Activated CD4-positive, alpha-beta T cell treated with anti-CD3 and anti-CD28 coated beads, Interleukin-2, Interleukin-6, amounts not matched to agents 100 ng/mL and 50 ng/mL, durations not matched to agents 16 hours and 8 hours (primary cell): Measurements from ENCODE around the gene ABCA3.
A peak's percentile ranks its signal among the peaks of the same experiment; 100 is the strongest.
"Not testable (repeated sequence)": the region's sequence is repeated elsewhere in the genome, so short reads cannot be mapped to it uniquely, and the experiment has no call there.

ENCODE experiments used
- DNase-seq: peaks from one replicate; pipeline ENCODE4 v3.0.0-alpha.2; 2020

ABCA3 gene

DNA sequence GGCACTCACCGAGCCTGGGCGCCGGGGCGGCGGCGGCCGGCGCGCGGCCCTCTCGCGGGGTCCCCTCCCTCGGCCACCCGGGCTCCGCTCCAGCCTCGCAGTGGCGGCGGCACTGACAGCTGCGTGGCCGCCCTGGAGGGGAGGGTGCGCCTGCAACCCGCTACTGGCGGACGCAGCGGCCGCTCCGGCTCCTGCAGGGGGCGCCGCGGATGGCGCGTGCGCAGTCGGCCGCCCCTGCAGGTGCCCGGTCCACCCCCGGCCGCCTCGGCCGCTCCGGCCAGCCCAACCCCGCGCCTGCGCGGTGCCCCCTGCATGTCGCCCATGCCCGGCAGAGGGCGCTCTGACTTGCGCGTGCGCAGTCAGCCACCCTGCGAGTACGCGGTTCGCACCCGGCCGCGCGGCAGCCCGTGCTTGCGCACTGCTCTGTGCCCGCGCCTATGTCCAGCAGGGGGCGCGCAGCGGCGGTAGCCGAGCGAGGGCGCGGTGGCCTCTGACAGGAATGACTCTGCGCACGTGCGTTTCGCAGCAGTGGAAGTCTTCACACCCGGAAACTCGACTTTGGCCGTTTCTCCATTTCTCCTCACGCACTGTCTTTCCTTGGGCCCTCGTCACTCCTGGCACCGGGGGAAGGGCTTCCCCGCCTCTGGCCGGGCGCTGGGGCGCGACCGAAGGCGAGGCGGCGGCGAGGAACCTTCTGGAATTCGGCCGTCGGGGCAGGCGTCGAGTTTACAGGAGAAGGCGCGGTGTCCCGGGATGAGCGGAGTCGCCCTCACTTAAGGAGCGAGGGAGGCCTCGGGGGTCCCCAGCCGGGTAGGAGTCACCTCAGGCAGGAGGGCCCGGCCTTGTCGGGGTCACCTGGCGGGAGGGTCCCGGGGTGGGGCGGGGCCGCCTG is at the start of gene ABCA3:
ABCA3 (minus strand) TSS at position 165 of the 892 bp plus-strand sequence. CDS start 14,262 bp downstream, outside the sequence.
- DNase-seq = peak; percentile 99

- DNase-seq = no peak
Observed at GRCh38 chr16:2388875-2389433, 48.4 kb upstream of the ABCA3 start.

- DNase-seq = no peak
Observed at GRCh38 chr16:2388139-2388874, 47.8 kb upstream of the ABCA3 start.

GRCh38 chr16:2386990-2387389 is 46.5 kb upstream of the ABCA3 start:
- DNase-seq = no peak

- not testable (repeated sequence) for DNase-seq
Observed at GRCh38 chr16:2385982-2386381, 45.5 kb upstream of the ABCA3 start.

DNA sequence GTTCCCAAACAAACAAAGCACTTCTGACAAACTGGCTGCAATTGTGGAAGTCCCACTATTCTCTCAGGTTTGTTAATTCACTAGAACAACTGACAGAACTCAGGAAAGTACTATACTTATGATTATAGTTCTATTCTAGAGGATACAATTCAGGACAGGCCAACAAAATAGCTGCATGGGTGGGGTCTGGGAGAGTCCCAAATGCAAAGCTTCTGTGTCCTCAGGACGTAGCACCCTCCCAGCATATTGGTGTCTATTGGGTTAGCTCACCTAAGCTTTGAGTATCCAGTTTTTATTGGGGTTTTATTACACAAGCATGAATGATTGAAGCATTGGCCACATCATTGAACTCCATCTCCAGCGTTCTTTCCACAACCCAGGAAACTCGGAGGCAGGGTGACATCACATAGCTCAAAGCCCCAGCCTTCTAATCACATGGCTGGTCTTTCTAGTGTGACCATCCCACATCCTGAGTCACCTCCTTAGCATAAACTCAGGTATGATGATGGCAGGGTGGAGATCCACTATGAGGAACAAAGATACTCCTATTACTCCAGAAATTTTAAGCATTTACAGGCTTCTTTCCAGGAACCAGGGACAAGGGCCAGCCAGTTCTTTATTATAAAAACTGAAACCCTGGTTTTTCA is 44.8 kb upstream of the ABCA3 start:
- no peak for DNase-seq

- DNase-seq = no peak
Observed at GRCh38 chr16:2384426-2384825, 43.9 kb upstream of the ABCA3 start.

- DNase-seq = no peak
Observed at GRCh38 chr16:2383501-2383900, 43.0 kb upstream of the ABCA3 start.

DNA sequence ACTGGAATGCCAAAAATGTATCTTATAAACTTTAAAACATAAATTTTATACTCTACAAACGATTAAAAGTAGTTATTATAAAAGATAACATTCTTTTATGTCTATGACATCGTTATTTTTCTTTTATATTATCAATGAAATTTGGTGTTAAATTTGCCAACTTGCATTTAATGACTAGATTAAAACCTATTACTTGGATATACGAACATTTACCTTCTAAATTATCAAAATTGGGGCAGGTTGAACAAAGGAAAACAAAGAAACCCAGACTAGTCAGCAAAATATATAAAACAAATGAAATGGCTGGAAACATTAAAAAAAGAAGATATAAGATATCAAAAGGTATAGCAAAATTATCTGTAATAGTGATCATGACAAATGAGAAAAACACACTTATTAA is 34.1 kb upstream of the ABCA3 start:
- no peak for DNase-seq

- no peak for DNase-seq
Observed at GRCh38 chr16:2373176-2373575, 32.6 kb upstream of the ABCA3 start.

DNA sequence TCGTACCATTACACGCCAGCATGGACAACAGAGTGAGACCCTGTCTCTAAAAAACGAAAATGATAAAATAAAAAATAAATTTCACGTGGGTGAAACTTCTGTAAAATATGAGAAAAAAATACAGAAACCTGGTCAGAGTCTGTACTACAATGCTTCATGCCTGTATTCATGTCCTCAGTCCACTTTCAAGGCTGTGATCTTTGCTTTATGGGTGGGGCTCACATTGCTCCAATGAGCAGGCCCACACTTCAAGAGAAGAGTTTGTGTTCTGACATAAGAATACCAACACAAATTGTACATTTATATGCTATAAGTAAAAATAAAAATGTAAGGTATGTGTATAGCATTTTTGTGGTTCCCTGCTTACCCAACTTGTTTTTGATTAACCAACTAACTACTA is 32.2 kb upstream of the ABCA3 start:
- no peak for DNase-seq

DNA sequence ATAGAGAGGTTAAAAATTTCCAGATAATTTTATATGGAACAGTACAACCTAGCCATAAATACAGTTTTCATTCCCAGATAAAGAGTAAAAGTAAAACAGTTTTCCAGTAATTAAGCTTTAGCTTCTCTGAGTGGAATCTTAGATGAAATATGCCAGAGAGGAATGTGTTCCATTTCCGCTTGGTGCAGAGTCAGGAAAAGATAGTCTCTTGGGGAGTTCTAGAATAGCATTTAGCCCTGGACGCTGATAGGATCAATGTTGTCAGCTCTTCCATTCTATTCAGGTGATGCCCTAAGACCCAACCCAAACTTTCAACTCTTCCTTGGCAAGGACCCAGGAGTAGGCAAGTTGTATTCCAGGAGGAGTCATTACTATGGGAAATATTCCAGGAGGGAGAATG is 30.9 kb upstream of the ABCA3 start:
- DNase-seq = no peak

DNA sequence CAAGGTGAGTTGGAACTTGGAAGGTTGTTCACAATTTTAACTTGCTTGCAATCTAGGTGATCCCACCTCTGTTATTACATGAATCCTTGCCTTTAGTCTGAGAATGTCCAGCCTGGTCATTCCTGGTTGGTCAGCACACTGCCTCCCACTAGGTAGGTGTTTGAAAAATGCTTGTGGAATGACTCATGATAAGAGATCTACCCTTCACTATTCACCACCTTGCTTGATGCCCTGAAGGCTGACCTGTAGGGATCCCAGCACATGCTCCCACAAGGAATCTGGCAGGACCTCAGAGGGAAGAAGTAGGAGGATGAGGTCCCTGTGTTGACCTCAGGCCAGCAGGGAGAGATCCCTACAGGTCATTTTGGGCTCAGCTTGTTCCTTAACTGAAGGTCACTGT is 30.2 kb upstream of the ABCA3 start:
- no peak for DNase-seq

GRCh38 chr16:2366660-2367309 is 26.3 kb upstream of the ABCA3 start:
- no peak for DNase-seq

DNA sequence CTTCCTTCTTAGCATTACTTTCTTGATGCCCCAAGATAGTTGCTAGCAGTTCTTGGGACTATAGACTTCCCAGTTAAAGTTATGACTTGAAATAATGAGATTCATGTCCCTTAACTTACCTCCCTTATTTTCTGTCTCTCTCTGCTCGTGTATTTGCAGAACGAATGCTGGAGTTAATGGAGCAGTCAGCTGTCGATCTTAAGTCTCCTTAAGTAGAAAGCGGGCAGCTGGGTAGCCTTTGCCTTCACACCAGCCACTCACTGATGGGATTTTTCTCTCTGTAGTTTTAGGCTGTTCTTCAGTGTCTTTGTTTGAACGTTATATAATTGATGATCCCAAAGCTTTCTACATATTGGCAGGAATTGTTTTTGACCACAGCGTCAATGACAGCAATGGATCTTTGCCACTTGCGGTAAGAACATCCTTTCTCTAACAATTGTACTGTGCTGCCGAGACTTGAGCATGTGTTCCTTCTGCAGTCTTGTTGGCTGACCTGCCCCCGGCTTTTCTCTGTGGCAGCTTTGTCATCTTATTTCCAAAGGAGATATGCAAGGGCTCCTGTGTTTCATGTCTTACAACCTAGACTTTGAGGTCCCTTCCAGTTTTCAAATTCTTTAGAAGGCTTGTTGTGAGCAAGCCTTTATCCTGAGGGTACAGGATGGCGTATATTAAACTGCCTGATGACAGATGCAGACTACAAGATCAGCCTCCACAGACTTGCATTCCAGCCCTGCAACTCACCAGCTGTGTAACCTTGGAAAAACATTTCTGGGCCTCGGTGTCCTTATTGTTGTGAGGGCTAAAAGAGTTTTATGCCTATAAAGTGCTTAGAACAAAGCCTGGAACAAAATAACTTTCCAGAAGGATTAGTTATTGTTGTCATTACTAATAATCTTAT is 25.1 kb upstream of the ABCA3 start:
- DNase-seq = no peak

DNA sequence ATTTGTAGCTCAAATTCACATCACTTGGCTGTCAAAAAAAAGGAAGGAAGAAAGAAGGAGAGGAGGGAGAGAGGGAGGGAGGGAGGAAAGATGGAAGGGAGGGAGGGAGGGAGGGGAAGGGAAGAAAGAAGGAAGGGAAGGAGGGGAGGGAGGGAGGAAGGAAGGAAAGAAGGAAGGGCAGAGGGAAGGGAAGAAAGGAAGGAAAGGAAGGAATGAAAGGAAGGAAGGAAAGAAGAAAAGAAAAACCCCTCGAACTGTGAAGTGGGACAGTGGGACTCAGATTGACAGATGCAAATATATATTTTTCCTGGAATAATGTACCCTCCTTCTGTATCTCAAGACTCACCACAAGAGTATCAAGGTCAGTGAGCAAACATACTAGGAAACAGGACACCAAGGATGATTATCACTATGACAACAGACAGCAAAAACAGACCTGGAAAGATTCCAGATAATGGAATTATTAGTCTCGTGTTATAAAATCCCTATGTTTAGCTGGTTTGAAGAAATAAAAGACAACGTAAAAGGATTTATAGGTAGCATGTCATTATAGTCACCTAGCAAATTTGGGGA is 24.2 kb upstream of the ABCA3 start:
- no peak for DNase-seq

GRCh38 chr16:2362218-2362617 is 21.7 kb upstream of the ABCA3 start:
- DNase-seq = no peak

- no peak for DNase-seq
Observed at GRCh38 chr16:2361129-2361528, 20.6 kb upstream of the ABCA3 start.

DNA sequence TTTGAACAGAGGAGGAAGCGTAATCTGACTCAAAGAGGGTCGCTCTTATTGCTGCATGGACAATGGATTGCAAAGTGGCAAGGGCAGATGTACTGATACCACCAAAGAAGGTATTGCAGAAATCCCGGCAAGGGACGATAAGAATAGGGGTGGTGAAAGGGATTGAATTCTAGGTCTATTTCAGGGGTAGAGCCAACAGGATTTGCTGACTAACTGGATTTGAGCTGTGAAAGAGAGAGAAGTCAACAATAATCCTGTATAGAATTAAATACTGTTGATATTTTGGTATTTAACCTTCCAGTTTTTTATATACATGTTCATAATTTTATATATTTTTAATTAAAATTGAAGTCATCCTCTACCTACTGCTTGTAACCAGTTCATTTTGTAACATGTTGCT is 19.4 kb upstream of the ABCA3 start:
- DNase-seq = no peak

GRCh38 chr16:2358811-2359210 is 18.3 kb upstream of the ABCA3 start:
- no peak for DNase-seq

DNA sequence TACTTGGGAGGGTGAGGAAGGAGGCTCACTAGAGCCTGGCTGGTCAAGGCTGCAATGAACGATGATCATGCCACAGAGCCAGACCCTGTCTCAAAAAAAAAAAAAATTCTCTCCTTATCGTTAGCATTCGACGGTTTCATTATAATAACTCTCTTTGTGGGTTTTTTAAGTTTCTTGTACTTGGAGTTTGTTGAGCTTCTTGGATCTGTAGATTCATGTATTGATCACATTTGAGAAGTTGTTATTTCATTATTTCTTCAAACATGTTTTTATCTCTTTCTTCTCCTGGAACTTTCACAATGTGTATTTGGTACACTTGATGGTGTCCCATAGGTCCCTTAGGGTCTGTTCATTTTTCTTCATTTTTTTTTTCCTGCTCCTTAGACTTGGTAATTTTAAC is 16.8 kb upstream of the ABCA3 start:
- no peak for DNase-seq
